ENCODE measurements around the gene GOLGB1. TPM values are rescaled to one million over a fixed set of nuclear protein-coding genes. Genes with fewer than 3 reads are reported as not detected.

The GOLGB1 gene
- total RNA-seq, 1 experiment from 2014 or later: 31.5 TPM

DNA sequence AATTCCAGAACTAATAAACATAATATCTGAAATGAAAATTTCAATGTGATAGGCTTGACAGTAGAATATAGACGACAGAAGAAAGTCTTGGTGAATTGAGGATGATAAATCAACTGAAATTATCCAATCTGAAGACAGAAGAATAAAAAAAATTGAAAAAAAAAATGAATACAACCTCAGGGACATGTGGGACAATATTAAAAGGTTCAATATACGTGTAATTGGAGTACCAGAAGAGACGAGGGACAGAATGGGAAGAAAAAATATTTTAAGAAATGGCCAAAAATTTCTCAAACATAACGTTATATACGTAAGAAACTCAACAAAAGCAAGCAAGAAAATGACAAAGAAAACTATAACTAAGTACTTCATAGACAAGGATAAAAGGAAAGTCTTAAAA is 45.6 kb downstream of the GOLGB1 start:
- Histone ChIP-seq H3K9me3 (0 out of 2 replicates have a peak, but pooled peaks cover 4% of the 10 kb centered on the region), H3K36me3 (ENCODE audit: control insufficient read depth, insufficient read depth, low read length) (peaks cover 1% of the 10 kb centered on the region; the same call in 1 of the 2 replicates), H3K4me1 (no peaks in the 10 kb centered on the region), H3K27me3 (replicated peaks; ENCODE audit: control insufficient read depth, insufficient read depth, low read length) (no peaks in the 10 kb centered on the region), H3K4me3 (ENCODE audit: low read depth, low read length) (no peak overlapping the region)
- ChIA-PET CTCF (no interaction called here), POLR2A (no interaction called here)
- Mint-ChIP-seq H3K4me1 (ENCODE audit: low read depth, unreplicated experiment) (no peaks in the 10 kb centered on the region), H3K27ac (ENCODE audit: unreplicated experiment) (no peak overlapping the region), H3K36me3 (ENCODE audit: insufficient read depth, unreplicated experiment) (peaks cover 47% of the 10 kb centered on the region), H3K4me3 (ENCODE audit: unreplicated experiment) (no peak overlapping the region), H3K27me3 (ENCODE audit: insufficient read depth, unreplicated experiment) (no peaks in the 10 kb centered on the region), H3K9me3 (ENCODE audit: unreplicated experiment) (peaks cover 9% of the 10 kb centered on the region)
- intact Hi-C loops (cut with micrococcal nuclease; ENCODE audit: unreplicated experiment): no loop called here
- TF ChIP-seq, protein P1, sequence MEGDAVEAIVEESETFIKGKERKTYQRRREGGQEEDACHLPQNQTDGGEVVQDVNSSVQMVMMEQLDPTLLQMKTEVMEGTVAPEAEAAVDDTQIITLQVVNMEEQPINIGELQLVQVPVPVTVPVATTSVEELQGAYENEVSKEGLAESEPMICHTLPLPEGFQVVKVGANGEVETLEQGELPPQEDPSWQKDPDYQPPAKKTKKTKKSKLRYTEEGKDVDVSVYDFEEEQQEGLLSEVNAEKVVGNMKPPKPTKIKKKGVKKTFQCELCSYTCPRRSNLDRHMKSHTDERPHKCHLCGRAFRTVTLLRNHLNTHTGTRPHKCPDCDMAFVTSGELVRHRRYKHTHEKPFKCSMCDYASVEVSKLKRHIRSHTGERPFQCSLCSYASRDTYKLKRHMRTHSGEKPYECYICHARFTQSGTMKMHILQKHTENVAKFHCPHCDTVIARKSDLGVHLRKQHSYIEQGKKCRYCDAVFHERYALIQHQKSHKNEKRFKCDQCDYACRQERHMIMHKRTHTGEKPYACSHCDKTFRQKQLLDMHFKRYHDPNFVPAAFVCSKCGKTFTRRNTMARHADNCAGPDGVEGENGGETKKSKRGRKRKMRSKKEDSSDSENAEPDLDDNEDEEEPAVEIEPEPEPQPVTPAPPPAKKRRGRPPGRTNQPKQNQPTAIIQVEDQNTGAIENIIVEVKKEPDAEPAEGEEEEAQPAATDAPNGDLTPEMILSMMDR (IDR thresholded peaks at IDR 0.05; ENCODE audit: insufficient read depth in 1 of 2, low read depth in 1 of 2, low read length in 1 of 2, severe bottlenecking in 1 of 2, unreplicated experiment in 1 of 2): no peak
- BruUV-seq (replicated peaks): no TSS peak
- no peak for DNase-seq

DNA sequence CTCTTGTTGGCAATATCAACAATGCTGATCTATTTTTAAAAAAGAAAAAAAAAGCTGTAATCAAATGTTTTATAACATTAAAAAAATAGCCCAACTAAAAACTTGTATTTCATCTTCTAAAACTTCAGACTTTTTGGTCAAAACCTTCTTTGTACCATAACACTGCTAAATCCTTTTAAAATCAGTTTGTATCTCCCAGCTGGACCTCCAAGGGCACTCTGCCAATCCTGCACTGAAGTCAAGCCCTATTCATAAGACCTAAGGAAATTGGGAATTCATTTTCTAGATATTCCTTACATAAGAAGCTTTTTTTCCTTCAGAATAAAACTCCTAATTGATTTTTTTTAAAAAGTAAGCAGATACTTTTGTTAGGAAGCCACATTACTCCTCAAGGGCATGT is 50.6 kb downstream of the GOLGB1 start:
- Histone ChIP-seq H3K27me3 (replicated peaks; ENCODE audit: control insufficient read depth, insufficient read depth, low read length) (no peaks in the 10 kb centered on the region), H3K4me3 (ENCODE audit: low read depth, low read length) (no peak overlapping the region), H3K9me3 (0 out of 2 replicates have a peak, but pooled peaks cover under 1% of the 10 kb centered on the region), H3K36me3 (ENCODE audit: control insufficient read depth, insufficient read depth, low read length) (peaks cover 4% of the 10 kb centered on the region), H3K4me1 (no peaks in the 10 kb centered on the region)
- no peak for DNase-seq
- H3K27ac Mint-ChIP-seq (ENCODE audit: unreplicated experiment): no peak overlapping the region
- peaks cover 38% of the 10 kb centered on the region for H3K36me3 Mint-ChIP-seq (ENCODE audit: insufficient read depth, unreplicated experiment)
- intact Hi-C loops (cut with micrococcal nuclease; ENCODE audit: unreplicated experiment): no loop called here
- H3K27me3 Mint-ChIP-seq (ENCODE audit: insufficient read depth, unreplicated experiment): no peaks in the 10 kb centered on the region
- no peaks in the 10 kb centered on the region for H3K4me1 Mint-ChIP-seq (ENCODE audit: low read depth, unreplicated experiment)
- ChIA-PET CTCF (no interaction called here), POLR2A (no interaction called here)
- H3K4me3 Mint-ChIP-seq (ENCODE audit: unreplicated experiment): no peak overlapping the region
- TF ChIP-seq, protein P1 (IDR thresholded peaks at IDR 0.05; ENCODE audit: insufficient read depth in 1 of 2, low read depth in 1 of 2, low read length in 1 of 2, severe bottlenecking in 1 of 2, unreplicated experiment in 1 of 2): no peak
- peaks cover 6% of the 10 kb centered on the region for H3K9me3 Mint-ChIP-seq (ENCODE audit: unreplicated experiment)
- BruUV-seq (replicated peaks): no TSS peak

DNA sequence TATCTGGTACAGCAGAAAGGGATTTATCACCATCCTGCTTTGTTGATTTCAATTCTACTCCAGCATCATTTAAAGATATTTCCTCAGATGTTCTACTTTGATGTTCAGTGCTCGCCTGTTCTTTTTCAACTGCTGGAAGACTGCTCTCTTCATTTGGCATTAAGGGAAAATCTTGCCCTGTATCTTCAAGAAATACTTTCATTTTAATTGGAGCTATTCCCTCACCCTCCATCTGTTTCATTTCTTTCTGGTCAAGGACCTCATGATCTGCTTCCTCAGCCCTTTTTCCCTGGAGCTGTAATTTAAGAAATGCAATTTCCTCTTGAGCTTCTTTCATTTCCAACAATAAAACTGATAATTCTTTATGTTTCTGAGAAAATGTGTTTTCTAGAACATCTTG is 51.1 kb downstream of the GOLGB1 start:
- peaks cover 34% of the 10 kb centered on the region for H3K36me3 Mint-ChIP-seq (ENCODE audit: insufficient read depth, unreplicated experiment)
- H3K36me3 ChIP-seq (ENCODE audit: control insufficient read depth, insufficient read depth, low read length): peaks cover 4% of the 10 kb centered on the region
- no peaks in the 10 kb centered on the region for H3K4me1 ChIP-seq
- no peak for DNase-seq
- no peaks in the 10 kb centered on the region for H3K27me3 Mint-ChIP-seq (ENCODE audit: insufficient read depth, unreplicated experiment)
- H3K4me1 Mint-ChIP-seq (ENCODE audit: low read depth, unreplicated experiment): no peaks in the 10 kb centered on the region
- H3K4me3 ChIP-seq (ENCODE audit: low read depth, low read length): no peak overlapping the region
- TF ChIP-seq, protein P1 (IDR thresholded peaks at IDR 0.05; ENCODE audit: insufficient read depth in 1 of 2, low read depth in 1 of 2, low read length in 1 of 2, severe bottlenecking in 1 of 2, unreplicated experiment in 1 of 2): no peak
- no TSS peak for BruUV-seq (replicated peaks)
- no peak overlapping the region for H3K4me3 Mint-ChIP-seq (ENCODE audit: unreplicated experiment)
- POLR2A ChIA-PET: no interaction called here
- no peaks in the 10 kb centered on the region for H3K27me3 ChIP-seq (replicated peaks; ENCODE audit: control insufficient read depth, insufficient read depth, low read length)
- CTCF ChIA-PET: no interaction called here
- no peak overlapping the region for H3K27ac Mint-ChIP-seq (ENCODE audit: unreplicated experiment)
- H3K9me3 Mint-ChIP-seq (ENCODE audit: unreplicated experiment): peaks cover 1% of the 10 kb centered on the region
- no peaks in the 10 kb centered on the region for H3K9me3 ChIP-seq
- intact Hi-C loops (cut with micrococcal nuclease; ENCODE audit: unreplicated experiment): no loop called here
